Measurements from ENCODE around the gene PIK3CA. TPM values are rescaled to one million over a fixed set of nuclear protein-coding genes. Genes with fewer than 3 reads are reported as not detected.

PIK3CA gene
- total and polyA plus RNA-seq, 3 experiments from 2014 or later, result 18.3 to 19.5 (median 18.8) TPM

GRCh38 chr3:179175358-179175757 is 27.2 kb downstream of the PIK3CA start:
- no peaks in the 10 kb centered on the region for H3K27me3 ChIP-seq (ENCODE audit: insufficient read depth, low read length, poor library complexity, severe bottlenecking)
- Mint-ChIP-seq H3K4me1 (peaks cover 31 to 45% (median 45%) of the 10 kb centered on the region in 3 donors), H3K27me3 (peaks cover 0 to 2% of the 10 kb centered on the region in 2 donors), H3K36me3 (peaks cover 3 to 14% (median 4%) of the 10 kb centered on the region in 3 donors), H3K4me3 (no peak overlapping the region), H3K27ac (peak overlapping the region in 2 of 8 donors; percentile 2 to 16), H3K9me3 (peaks cover 0 to 8% (median 0%) of the 10 kb centered on the region in 5 donors)
- H3K27ac ChIP-seq (ENCODE audit: low read depth, low read length), result no peak overlapping the region
- no peak for DNase-seq
- peaks cover 10% of the 10 kb centered on the region for H3K4me1 ChIP-seq (ENCODE audit: insufficient read depth, low read length)
- H3K36me3 ChIP-seq (ENCODE audit: insufficient read depth, low read length), result no peaks in the 10 kb centered on the region
- ChIA-PET CTCF (no interaction called here), POLR2A (no interaction called here)
- H3K9me3 ChIP-seq (ENCODE audit: low read length), result no peaks in the 10 kb centered on the region
- H3K4me3 ChIP-seq (ENCODE audit: low read length), result no peak overlapping the region

- Mint-ChIP-seq H3K27ac (no peak overlapping the region), H3K4me3 (peak overlapping the region in 1 of 7 donors; percentile 13), H3K9me3 (no peaks in the 10 kb centered on the region), H3K27me3 (peaks cover 0 to 1% of the 10 kb centered on the region in 2 donors), H3K36me3 (peaks cover 0 to 3% (median 0%) of the 10 kb centered on the region in 3 donors), H3K4me1 (peaks cover 33 to 44% (median 40%) of the 10 kb centered on the region in 3 donors)
- ChIA-PET CTCF (no interaction called here), POLR2A (no interaction called here)
- H3K27me3 ChIP-seq (ENCODE audit: insufficient read depth, low read length, poor library complexity, severe bottlenecking), result no peaks in the 10 kb centered on the region
- peaks cover 29% of the 10 kb centered on the region for H3K4me1 ChIP-seq (ENCODE audit: insufficient read depth, low read length)
- no peak overlapping the region for H3K4me3 ChIP-seq (ENCODE audit: low read length)
- no peaks in the 10 kb centered on the region for H3K9me3 ChIP-seq (ENCODE audit: low read length)
- H3K27ac ChIP-seq (ENCODE audit: low read depth, low read length), result no peak overlapping the region
- H3K36me3 ChIP-seq (ENCODE audit: insufficient read depth, low read length), result no peaks in the 10 kb centered on the region
- DNase-seq, result no peak
These were observed 29.5 kb downstream of the PIK3CA start for GRCh38 chr3:179177611-179178010.

DNA sequence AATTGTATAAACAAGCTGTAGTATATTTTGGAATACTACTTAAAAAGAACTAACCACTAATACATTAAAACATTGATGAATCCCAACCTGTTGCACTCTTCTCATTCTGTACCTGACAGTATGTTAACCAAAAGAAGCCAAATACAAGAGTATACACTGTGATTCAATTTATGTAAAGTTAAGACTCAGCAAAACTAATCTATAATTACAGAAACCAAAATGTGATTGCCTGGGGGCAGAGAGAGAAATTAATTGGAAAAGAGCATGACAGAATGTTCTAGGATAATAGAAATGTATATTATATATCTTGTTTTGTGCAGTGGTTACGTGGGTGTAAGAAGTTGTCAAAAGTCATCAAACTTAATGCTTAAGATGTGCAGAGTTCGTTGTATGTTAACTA is 31.1 kb downstream of the PIK3CA start:
- no peaks in the 10 kb centered on the region for H3K36me3 ChIP-seq (ENCODE audit: insufficient read depth, low read length)
- Mint-ChIP-seq H3K36me3 (peaks cover 0 to 3% (median 0%) of the 10 kb centered on the region in 3 donors), H3K27ac (no peak overlapping the region), H3K4me3 (no peak overlapping the region), H3K9me3 (no peaks in the 10 kb centered on the region), H3K27me3 (peaks cover 0 to 1% of the 10 kb centered on the region in 2 donors), H3K4me1 (peaks cover 42 to 55% (median 52%) of the 10 kb centered on the region in 3 donors)
- H3K9me3 ChIP-seq (ENCODE audit: low read length), result no peaks in the 10 kb centered on the region
- H3K27me3 ChIP-seq (ENCODE audit: insufficient read depth, low read length, poor library complexity, severe bottlenecking), result no peaks in the 10 kb centered on the region
- DNase-seq, result no peak
- H3K27ac ChIP-seq (ENCODE audit: low read depth, low read length), result no peak overlapping the region
- peaks cover 33% of the 10 kb centered on the region for H3K4me1 ChIP-seq (ENCODE audit: insufficient read depth, low read length)
- POLR2A ChIA-PET, result no interaction called here
- H3K4me3 ChIP-seq (ENCODE audit: low read length), result no peak overlapping the region
- CTCF ChIA-PET, result no interaction called here

DNA sequence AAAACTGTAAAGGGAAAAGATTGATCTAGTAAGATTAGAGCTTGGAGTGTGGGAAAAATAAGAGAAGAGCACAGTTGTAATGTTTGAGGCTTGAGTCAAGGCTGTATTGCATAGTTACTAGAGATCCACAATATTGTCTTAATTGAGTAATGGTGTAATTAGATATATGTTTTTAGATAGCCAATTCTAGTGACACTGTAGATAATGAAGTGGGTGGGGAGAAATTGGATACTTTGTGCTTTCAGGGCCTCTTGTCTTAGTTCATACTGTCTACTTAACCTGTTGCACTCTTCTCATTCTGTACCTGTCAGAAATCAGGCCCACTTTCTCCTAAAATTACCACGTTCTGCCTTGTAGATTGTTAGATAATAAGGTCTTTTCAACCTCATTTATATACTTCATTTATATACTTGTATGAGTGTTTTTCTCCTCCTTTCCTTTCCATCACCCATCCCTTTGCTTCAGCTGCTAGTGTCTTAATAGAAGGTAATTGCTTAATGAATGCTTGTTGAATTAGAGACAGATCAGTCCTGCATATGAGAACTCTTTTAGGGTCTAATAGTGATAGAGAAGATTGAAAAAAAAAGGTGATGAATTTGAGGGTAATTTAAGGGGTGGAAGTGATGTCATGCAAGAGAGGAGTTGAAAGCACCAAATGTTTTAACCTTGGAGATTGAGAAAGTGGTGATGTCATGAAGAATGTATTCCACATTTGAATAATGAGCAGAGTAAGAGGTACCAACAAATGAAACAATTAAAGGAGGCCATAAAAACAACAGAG is 32.0 kb downstream of the PIK3CA start:
- CTCF ChIA-PET, result no interaction called here

GRCh38 chr3:179181021-179181472 is 32.9 kb downstream of the PIK3CA start:
- H3K27ac Mint-ChIP-seq, result no peak overlapping the region

More for the DNA sequence above, 32.0 kb downstream of the PIK3CA start:
- no peak overlapping the region for H3K4me3 Mint-ChIP-seq
- no peak overlapping the region for H3K27ac Mint-ChIP-seq
- Histone ChIP-seq H3K36me3 (ENCODE audit: insufficient read depth, low read length) (no peaks in the 10 kb centered on the region), H3K4me3 (ENCODE audit: low read length) (no peak overlapping the region), H3K27me3 (ENCODE audit: insufficient read depth, low read length, poor library complexity, severe bottlenecking) (no peaks in the 10 kb centered on the region), H3K9me3 (ENCODE audit: low read length) (no peaks in the 10 kb centered on the region), H3K27ac (ENCODE audit: low read depth, low read length) (no peak overlapping the region), H3K4me1 (ENCODE audit: insufficient read depth, low read length) (peaks cover 33% of the 10 kb centered on the region)
- H3K27me3 Mint-ChIP-seq, result peaks cover 0 to 1% of the 10 kb centered on the region in 2 donors
- peaks cover 44 to 55% (median 52%) of the 10 kb centered on the region in 3 donors for H3K4me1 Mint-ChIP-seq
- no peaks in the 10 kb centered on the region for H3K36me3 Mint-ChIP-seq
- no peak for DNase-seq
- no peaks in the 10 kb centered on the region for H3K9me3 Mint-ChIP-seq
- POLR2A ChIA-PET, result no interaction called here

GRCh38 chr3:179181993-179182551 is 33.9 kb downstream of the PIK3CA start:
- Histone ChIP-seq H3K36me3 (ENCODE audit: insufficient read depth, low read length) (no peaks in the 10 kb centered on the region), H3K4me1 (ENCODE audit: insufficient read depth, low read length) (peaks cover 33% of the 10 kb centered on the region), H3K27me3 (ENCODE audit: insufficient read depth, low read length, poor library complexity, severe bottlenecking) (no peaks in the 10 kb centered on the region), H3K27ac (ENCODE audit: low read depth, low read length) (no peak overlapping the region), H3K9me3 (ENCODE audit: low read length) (no peaks in the 10 kb centered on the region), H3K4me3 (ENCODE audit: low read length) (no peak overlapping the region)
- H3K4me3 Mint-ChIP-seq, result no peak overlapping the region
- ChIA-PET POLR2A (interaction anchor here (0.6 to 0.7 kb wide), 2 partner anchors 34 to 165 kb away, joined by 3 read pairs; no protein-coding TSS in a partner anchor), CTCF (no interaction called here)
- no peak for DNase-seq
- H3K9me3 Mint-ChIP-seq, result no peaks in the 10 kb centered on the region
- H3K36me3 Mint-ChIP-seq, result no peaks in the 10 kb centered on the region
- H3K4me1 Mint-ChIP-seq, result peaks cover 46 to 56% (median 56%) of the 10 kb centered on the region in 3 donors
- H3K27me3 Mint-ChIP-seq, result no peaks in the 10 kb centered on the region
- peak overlapping the region in 1 of 8 donors; percentile 36 for H3K27ac Mint-ChIP-seq

More at GRCh38 chr3:179181021-179181472, 32.9 kb downstream of the PIK3CA start:
- Histone ChIP-seq H3K4me3 (ENCODE audit: low read length) (no peak overlapping the region), H3K4me1 (ENCODE audit: insufficient read depth, low read length) (peaks cover 33% of the 10 kb centered on the region), H3K9me3 (ENCODE audit: low read length) (no peaks in the 10 kb centered on the region), H3K27ac (ENCODE audit: low read depth, low read length) (no peak overlapping the region), H3K27me3 (ENCODE audit: insufficient read depth, low read length, poor library complexity, severe bottlenecking) (no peaks in the 10 kb centered on the region), H3K36me3 (ENCODE audit: insufficient read depth, low read length) (no peaks in the 10 kb centered on the region)
- no peaks in the 10 kb centered on the region for H3K9me3 Mint-ChIP-seq
- DNase-seq, result no peak
- H3K36me3 Mint-ChIP-seq, result no peaks in the 10 kb centered on the region
- H3K27me3 Mint-ChIP-seq, result no peaks in the 10 kb centered on the region
- no peak overlapping the region for H3K4me3 Mint-ChIP-seq
- ChIA-PET CTCF (interaction anchor here (0.6 kb wide), 1 partner anchor 24 kb away, joined by 3 read pairs; no protein-coding TSS in a partner anchor), POLR2A (interaction anchor here (0.6 kb wide), 1 partner anchor 33 kb away, joined by 3 read pairs; no protein-coding TSS in a partner anchor)
- H3K4me1 Mint-ChIP-seq, result peaks cover 45 to 55% (median 52%) of the 10 kb centered on the region in 3 donors

- Histone ChIP-seq H3K27me3 (ENCODE audit: insufficient read depth, low read length, poor library complexity, severe bottlenecking) (no peaks in the 10 kb centered on the region), H3K36me3 (ENCODE audit: insufficient read depth, low read length) (no peaks in the 10 kb centered on the region), H3K4me1 (ENCODE audit: insufficient read depth, low read length) (peaks cover 34% of the 10 kb centered on the region), H3K9me3 (ENCODE audit: low read length) (no peaks in the 10 kb centered on the region), H3K4me3 (ENCODE audit: low read length) (no peak overlapping the region), H3K27ac (ENCODE audit: low read depth, low read length) (no peak overlapping the region)
- Mint-ChIP-seq H3K36me3 (peaks cover 0 to under 1% (median 0%) of the 10 kb centered on the region in 3 donors), H3K27ac (peak overlapping the region in 1 of 8 donors; percentile 6), H3K27me3 (no peaks in the 10 kb centered on the region), H3K4me3 (no peak overlapping the region), H3K9me3 (no peaks in the 10 kb centered on the region), H3K4me1 (peaks cover 43 to 55% (median 54%) of the 10 kb centered on the region in 3 donors)
- ChIA-PET CTCF (no interaction called here), POLR2A (interaction anchor here (0.7 kb wide), 1 partner anchor 164 kb away, joined by 3 read pairs; no protein-coding TSS in a partner anchor)
- no peak for DNase-seq
These were observed 34.7 kb downstream of the PIK3CA start for GRCh38 chr3:179182902-179183301.

DNA sequence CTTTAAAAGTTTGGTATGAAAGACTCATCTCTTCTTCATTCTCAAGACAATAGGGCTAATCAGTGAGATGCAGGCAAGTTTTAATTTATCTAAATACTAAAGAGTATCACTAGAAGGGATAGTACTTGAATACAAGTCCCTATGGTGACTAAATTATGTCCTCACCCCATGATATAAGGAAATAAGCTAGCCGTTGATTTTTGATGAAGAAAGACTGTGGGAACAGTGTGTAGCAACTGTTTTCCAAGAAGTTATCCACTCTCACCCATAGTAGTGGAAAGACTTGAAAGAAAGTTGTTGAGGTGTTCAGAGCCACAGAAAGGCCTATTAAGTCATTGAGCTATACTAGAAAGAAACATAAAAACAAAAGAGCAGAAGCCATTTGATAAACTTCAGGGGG is 36.7 kb downstream of the PIK3CA start:
- Histone ChIP-seq H3K36me3 (ENCODE audit: insufficient read depth, low read length) (no peaks in the 10 kb centered on the region), H3K27me3 (ENCODE audit: insufficient read depth, low read length, poor library complexity, severe bottlenecking) (no peaks in the 10 kb centered on the region), H3K27ac (ENCODE audit: low read depth, low read length) (no peak overlapping the region), H3K4me3 (ENCODE audit: low read length) (no peak overlapping the region), H3K9me3 (ENCODE audit: low read length) (no peaks in the 10 kb centered on the region), H3K4me1 (ENCODE audit: insufficient read depth, low read length) (peaks cover 32% of the 10 kb centered on the region)
- no peak for DNase-seq
- Mint-ChIP-seq H3K27me3 (no peaks in the 10 kb centered on the region), H3K27ac (peak overlapping the region in 2 of 8 donors; percentile 17 to 47), H3K4me1 (peaks cover 45 to 69% (median 68%) of the 10 kb centered on the region in 3 donors), H3K4me3 (no peak overlapping the region), H3K9me3 (no peaks in the 10 kb centered on the region), H3K36me3 (peaks cover 0 to 1% (median 0%) of the 10 kb centered on the region in 3 donors)
- ChIA-PET POLR2A (interaction anchor here (1.5 kb wide), 1 partner anchor 36 kb away, joined by 7 read pairs; the partner anchor contains the start of gene PIK3CA), CTCF (interaction anchor here (1.2 kb wide), 1 partner anchor 10 kb away, joined by 3 read pairs; no protein-coding TSS in a partner anchor)

All from CD8-positive, alpha-beta memory T cell (primary cell).